Left renal cortex interstitium (tissue), 4 donors: ENCODE data around the gene JAKMIP2. TPM values are rescaled to one million over a fixed set of nuclear protein-coding genes. Genes with fewer than 3 reads are reported as not detected.
"Not testable (repeated sequence)": the region's sequence is repeated elsewhere in the genome, so short reads cannot be mapped to it uniquely, and the experiment has no call there.

Experiments used
- DNase-seq, 4 donors: peaks; one replicate each; pipeline ENCODE4 v3.0.0-alpha.2; 2013; ENCODE audit warnings: low read depth in 4 of 4, low spot score in 2 of 4, missing footprints in 1 of 4
- polyA plus RNA-seq, 4 donors: library from polyadenylated mRNA; unstranded; fragments of 120-200 nt; gene quantifications; one replicate each; pipeline ENCODE4 v1.2.1, GENCODE V29; 2013; ENCODE audit not compliant: insufficient read length in 4 of 4

Gene JAKMIP2
- polyA plus RNA-seq, 4 donors, result 3.5 to 6.6 (median 4.6) TPM

DNA sequence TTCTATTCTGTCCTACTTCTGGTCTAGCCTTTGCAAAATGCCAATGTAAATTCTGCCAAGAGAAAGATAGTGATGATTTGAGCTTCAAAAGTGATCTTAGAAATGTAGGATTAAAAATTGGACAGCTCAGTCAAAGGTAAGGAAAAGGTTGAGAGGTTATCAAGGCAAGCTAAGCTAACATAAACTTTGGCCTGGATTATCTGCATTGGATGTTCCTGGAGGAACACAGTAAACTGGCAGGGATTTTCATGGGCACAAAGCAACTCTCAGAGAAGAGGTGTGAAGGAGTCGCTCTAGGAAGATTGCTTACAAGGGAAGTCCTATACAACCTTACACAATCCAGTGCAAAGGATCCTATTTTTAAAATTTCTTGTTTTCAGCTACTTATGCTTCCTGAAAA, 115.2 kb downstream of the JAKMIP2 start:
- DNase-seq, result no peak

DNA sequence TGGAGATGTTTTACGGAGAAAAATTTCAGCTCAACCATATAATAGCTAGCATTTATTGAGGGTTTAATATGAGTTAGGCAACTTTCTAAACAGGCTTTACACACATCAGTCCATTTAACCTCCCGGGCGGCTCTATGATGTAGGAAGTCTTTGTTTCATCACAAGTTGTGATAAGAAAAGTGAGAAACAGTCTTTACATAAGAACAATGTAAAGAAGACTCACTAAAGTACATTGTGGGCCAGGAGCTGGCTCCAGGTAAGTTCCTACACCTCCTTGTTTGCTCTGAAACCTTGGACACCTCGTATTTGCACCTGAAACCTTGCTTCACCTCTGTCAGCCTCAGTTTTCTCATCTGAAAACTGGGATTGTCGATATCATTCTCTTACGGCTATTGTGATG, 116.1 kb downstream of the JAKMIP2 start:
- DNase-seq, result no peak

DNA sequence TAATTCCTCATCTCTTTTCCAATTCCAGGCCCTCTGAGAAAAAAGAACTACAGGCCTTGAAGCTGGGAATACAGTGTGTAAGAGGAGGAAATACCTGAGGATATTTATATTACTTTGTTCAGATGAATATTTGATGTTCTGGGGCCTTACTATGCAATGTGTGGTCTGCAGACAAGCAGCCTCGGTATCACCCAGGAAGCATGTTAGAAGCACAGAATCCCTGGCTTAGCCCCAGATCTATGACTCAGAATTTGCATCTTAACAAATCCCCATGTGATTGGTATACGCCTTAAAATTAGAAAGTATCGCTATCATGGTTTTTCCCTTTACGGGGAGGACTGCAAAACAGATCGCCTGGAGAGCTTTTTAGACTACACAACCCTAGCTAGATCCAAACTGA, 121.0 kb downstream of the JAKMIP2 start:
- no peak for DNase-seq

DNA sequence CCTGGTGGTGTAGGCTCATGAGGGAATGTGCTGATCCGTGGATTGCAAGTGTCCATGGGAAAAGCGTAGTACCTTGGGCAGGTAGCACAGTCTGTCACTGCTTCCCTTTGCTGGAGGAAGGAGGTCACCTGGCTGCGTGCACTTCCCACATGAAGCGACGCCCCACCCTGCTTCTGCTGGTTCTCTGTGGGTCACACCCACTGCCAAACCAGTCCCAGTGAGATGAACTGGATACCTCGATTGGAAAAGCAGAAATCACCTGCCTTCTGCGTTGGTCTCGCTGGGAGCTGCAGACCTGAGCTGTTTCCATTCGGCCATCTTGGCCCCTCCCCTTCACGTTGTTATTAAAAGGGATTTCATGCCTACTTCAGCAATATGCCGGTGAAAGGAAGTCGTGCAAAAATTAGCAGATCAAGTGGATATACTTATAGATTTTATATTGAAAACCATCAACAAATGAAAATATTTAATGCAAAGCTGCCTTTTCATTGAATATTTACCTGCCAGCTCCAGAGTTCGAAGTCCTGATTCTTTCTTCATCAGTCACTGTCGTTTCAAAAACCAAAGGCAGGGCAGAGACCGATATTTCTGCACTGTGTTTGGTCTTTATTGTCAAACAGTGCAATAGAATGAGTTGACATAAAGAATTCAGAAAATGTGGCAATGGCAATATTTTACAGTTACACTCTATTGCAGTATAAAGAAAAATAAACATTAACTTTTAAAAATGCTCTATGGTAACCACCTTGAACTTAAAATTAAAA, 123.2 kb downstream of the JAKMIP2 start:
- DNase-seq, result no peak

DNA sequence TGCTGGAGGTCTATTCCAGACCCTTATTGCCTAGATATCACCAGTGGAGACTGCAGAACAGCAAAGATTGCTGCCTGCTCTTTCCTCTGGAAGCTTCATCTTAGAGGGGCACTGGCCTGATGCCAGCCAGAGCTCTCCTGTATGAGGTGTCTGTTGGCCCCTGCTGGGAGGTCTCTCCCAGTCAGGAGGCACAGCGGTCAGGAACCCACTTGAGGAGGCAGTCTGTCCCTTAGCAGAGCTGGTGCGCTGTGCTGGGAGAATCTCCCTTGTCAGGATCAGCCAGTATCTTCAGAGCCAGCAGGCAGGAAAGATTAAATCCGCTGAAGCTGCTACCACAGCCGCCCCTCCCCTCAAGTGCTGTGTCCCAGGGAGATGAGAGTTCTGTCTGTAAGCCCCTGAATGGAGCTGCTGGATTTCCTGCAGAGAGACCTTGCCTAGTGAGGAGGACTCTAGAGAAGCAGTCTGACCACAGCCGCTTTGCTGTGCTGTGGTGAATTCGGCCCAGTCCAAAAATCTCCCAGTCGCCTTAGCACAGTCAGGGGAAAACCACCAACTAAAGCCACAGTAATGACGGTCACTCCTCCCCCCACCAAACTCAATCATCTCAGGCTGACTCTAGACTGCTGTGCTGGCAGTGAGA, 124.1 kb downstream of the JAKMIP2 start:
- no peak for DNase-seq

DNA sequence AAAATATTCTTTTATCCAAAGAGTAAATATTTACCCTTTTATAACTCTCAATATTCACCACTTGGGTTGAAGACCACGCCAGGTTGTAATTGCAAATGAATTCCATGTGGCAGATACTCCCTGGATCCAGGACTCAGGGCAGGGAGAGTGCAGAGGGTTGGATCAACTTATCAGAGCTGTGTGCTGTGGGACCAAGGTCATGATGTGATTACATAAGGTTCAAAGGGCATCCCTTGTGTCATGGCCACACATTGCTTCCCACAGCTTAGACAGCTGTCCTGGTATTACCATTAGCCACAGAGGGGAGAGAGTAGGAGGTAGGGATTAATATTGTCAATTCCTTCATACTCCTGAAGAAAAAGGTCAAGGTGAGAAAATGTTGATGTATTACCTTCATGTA, 133.9 kb downstream of the JAKMIP2 start:
- DNase-seq, result no peak

DNA sequence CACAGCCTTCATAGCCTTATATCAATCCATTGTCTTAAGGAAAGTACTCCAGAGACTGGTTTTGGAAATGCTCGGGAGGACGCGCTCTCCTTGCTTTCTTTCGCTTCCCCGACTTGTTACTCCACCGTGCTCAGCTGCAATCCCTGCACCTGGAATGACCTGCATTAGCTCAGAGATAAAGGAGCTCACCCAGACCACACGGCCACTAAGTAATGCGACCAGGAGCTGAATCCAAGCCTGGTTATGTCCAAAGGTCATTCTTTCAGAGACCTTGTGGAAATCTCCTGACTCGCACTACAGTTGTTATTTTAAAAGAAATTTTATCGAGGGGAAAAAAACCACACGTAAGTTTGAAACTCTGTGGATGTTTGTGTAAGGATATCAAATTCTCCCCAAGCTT, 137.3 kb downstream of the JAKMIP2 start:
- no peak for DNase-seq

DNA sequence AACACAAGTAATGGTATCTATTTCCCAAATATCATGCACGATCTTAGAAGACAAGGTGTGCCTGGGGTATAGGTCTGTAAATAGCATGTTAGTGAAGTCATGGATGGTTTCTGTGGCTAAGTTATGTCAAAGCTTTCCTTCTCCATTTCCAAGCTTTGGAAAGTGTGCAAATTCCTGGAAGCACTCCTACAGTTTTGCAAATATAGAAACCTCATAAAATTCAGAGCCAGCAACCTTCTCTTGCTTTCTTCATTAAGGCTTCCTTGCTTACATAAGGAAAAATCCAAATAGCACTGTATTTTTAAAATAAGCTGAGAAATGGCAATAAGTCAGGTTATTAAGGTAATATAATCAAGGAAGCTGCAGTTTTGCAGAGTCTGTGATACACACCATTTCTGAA, 138.1 kb downstream of the JAKMIP2 start:
- no peak for DNase-seq

DNA sequence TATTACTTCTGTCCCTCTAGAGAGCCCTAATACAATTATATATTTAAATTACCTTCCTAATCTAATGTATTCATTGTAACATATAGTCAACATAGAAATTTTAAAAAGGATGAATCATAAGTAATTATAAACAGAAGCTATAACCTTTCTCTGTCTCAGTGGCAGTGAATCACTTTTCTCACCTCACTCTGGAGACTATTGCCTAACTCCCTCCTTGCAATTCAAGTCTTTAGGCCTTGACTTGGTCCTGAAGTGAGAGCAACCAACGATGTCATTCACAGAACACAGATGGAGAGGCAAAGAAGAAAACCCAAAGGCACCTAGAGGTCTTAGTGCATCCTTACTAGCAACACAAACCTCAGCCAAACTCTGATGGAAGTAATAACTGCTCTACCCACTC, 139.4 kb downstream of the JAKMIP2 start:
- DNase-seq, result no peak

DNA sequence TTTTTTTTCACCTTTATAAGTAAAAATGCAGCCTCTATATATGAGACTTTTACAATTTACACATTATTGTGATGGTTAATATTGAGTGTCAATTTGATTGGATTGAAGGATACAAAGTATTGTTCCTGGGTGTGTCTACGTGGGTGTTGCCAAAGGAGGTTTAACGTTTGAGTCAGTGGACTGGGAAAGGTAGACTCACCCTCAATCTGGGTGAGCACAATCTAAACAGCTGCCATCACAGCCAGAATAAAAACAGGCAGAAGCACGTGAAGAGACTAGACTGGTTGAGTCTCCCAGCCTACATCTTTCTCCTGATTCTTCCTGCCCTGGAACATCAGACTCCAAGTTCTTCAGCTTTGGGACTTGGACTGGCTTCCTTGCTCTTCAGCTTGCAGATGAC, 139.9 kb downstream of the JAKMIP2 start:
- no peak for DNase-seq

DNA sequence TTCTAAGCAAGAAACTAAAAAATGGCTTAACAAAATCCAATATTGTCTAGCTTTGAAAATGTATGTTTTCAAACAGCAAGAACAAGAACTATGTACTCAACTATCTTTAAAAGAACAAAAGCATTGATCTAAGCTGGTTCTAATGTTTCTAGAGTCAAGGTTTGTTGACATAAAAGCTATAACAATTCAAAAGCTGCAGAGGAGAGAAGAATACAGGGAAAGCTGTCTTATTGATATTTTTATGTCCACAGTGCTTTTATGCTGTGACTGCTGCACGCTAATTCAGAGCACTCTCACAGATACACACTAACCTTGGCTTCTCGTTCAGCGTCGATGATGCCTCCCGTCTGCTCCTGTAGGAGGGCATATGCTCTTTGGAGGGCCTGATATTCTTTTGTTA, 143.2 kb downstream of the JAKMIP2 start:
- DNase-seq, result no peak

DNA sequence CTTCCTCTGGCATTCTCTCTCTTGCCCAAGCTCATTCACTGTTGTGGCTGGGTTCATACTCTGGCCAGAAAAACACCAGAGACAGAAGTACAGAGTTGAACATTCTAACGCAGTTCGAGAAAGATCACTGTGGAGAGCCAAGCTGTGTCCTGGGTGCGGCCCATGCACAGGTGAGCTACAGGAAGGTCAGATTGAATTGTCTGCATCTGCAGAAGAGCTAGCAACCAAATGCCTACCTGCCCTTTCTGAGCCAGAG, 145.9 kb downstream of the JAKMIP2 start:
- DNase-seq, result no peak

DNA sequence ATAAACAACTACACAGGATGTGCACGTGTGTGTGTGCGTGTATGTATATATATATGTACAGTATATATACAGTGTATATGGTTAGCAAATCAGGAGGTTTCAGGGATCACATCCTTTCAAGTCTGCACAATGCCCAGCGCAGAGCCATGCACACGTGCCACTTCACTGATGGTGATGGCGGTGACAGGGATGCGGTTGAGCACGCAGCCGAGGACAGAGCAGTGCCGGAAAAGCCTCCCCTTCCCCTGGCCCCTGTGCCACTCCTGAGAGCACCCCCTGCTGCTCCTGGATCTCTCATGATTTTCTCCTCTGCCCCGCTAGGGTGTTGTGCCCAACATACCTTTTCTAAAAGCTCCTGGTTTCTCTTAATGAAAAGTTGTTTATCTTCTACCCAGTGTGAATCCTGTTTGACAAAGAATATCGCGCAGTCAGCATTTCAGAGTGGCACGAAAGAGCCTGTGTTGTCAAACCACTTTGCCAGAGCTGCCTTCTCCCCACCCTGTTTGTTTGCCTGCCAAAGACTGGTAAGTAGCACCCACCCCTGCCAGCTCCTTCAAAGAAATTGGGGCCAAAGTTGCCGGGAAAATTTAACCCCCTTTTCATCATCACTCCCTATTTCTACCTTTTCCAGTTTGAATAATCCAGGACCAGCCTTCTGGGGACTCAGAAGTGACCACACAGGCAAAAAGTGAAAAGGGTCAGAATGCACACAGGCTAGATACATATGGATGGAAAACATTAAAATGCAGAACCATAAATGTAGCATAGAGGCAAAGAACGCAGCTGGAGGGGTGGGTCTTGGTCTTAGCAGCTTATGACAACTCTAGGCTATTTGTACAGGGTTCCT, 146.4 kb downstream of the JAKMIP2 start:
- DNase-seq, result no peak

DNA sequence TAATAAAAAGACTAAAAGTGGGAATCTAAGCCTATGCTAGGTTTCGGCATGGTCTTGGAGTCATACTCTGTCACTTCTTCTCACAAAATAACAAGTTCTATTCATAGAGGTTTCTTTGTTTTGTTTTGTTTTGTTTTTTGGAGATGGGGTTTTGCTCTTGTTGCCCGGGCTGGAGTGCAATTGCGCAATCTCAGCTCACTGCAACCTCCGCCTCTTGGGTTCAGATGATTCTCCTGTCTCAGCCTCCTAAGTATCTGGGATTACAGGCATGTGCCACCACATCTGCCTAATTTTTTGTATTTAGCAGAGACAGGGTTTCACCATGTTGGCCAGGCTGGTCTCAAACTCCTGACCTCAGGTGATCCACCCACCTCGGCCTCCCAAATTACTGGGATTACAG, 147.1 kb downstream of the JAKMIP2 start:
- DNase-seq, result not testable (repeated sequence)

DNA sequence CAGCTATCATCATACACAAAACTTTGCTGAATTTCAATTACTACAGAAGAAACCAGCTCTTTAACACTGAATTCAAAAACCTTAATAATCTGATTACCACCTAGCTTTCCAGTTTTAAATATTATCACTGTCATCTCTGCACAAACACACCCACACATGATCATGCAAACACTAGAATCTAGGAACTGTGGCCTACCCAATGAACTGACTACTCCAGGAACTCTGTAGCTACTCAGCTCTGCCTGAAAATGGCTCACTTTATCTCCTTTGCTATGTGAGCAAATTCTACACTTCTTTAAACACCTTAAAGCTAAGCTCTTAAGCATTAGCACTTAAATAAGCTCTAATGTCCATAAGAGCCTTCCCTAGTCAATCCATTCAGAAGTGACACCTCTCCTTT, 149.4 kb downstream of the JAKMIP2 start:
- DNase-seq, result no peak

DNA sequence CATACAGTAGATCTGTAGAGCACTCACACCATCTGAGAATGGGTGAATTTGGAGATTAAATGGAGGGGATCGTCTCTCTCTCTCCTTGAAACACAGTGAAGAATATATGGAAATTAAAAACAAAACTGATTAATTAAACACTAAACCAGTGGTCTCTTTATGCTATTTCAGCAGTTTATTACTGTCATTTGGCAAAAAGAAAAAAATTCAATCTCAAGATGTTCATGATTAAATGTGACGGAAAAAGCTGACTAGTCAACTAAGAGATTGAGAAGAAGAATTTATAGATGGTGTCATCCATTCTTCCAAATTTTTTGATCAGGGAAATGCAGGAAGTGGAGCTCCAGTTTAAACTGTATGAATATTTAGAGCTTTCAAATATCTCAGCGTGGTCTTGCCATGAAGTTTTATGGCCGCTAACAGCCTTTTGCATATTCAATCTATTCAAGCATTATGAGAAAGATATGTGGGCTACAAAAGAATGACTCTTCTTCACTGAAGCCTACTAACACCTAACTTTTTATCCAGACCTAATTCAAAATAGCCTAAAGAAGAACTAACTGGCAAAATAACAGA, 151.0 kb downstream of the JAKMIP2 start:
- DNase-seq, result no peak

DNA sequence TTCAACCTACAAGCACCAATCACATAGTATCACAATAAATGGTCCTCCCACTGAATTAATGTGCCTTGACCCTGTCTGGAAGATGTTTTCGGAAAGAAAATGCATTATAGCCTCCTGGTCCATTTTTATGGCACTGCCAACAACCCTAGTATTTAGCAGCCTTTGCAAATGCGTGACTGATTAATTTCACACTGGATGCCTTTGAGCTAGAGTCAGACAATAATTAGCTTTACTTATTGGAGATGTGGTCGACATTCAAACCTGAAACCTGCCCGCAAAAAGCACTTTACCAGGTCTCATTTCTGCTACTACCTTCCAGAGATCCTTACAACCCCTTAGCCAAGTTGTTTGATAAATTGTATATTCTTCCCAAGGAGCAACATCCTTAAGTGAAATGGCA, 153.3 kb downstream of the JAKMIP2 start:
- DNase-seq, result no peak

DNA sequence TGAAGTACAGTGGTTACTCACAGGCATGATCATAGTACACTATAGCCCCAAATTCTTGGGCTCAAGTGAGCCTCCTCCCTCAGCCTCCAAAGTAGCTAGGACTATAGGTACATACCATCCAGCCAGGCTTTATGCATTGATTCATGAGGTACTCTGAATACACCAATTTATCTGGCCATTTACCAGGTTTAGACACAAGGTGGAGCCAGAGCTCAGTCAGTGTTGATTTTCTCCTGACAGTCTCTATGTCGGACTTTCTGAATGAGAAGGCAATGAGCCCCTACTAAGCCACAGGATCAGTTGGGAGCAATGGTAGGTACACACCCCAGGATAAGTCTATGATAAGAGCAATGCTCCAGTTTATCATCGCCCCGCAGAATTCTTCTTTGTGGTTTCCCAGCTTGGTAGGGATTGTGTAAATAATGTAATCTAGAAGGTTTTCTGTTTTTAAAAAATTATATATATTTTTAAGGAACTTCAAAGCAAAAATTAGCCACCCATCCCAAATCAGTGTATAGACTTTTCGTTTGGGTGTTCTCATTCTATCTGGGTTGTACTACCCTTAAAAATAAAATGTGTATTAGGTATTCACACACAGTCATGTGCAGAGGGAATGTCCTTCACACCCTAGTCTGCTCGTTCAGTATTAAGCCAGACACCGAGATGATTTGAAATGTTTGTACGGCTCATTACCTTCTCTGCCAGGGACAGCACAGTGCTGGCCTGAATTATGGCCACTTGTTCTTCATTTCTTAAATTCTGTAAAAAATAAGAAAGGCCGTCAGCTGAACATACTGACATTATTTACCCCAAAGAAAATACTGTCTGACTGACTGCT, 154.3 kb downstream of the JAKMIP2 start:
- DNase-seq, result peak; percentile 54 to 74 (median 60)

DNA sequence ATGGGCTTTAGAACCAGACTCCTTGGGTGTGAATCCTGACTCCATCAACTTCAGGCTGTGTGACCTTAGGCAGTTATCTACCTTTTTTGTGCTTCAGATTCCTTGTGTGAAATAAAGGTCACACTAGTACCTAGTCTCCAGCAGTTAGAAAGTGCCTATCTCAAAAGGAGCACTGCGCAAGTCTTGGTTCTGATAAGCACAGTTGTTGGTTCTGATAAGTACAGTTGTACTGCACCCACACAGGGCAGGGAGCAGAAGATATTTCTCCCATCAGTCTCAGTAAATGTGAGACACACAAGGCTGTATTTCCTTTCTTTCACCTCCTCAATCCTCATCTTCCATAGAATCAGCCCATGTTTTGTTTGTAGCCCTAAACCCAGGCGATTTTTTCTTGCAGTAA, 156.1 kb downstream of the JAKMIP2 start:
- no peak for DNase-seq

DNA sequence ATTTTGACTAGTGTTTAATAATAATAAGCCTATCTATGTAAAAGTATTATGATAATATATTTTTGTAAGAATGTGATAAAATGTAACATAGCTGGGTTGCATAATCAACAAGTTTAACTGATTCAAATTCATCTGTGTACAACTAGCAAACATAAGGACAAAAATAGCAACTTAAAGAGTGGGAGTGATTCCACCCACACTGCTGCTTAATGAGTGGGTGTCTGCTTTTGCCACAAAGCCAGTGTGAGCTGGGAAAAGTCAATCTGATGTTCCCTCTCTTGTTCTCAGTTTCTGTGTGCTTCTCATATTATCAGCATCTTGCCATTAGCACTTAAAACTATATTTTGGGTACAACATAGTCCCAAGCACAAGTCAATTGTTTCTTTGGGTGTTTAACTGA, 161.5 kb downstream of the JAKMIP2 start:
- no peak for DNase-seq
